ENCODE data around the gene TBC1D2B. TPM values are rescaled to one million over a fixed set of nuclear protein-coding genes. Genes with fewer than 3 reads are reported as not detected.

TBC1D2B gene
- total and polyA plus RNA-seq, 2 of the 4 experiments (the other 2 are of a cell fraction), result 17.7 to 28.3 TPM

GRCh38 chr15:78082106-78082742, 4.7 kb upstream of the TBC1D2B start:
- Histone ChIP-seq H3K79me1 (ENCODE audit: low read depth in 1 of 2, low read length in 2 of 2) (no peaks in the 10 kb centered on the region), H2BK20ac (ENCODE audit: low read depth, low read length) (peak overlapping the region; percentile 53), H4K8ac (ENCODE audit: low read depth in 2 of 2, low read length in 2 of 2) (peak overlapping the region in 1 of 2 experiments; percentile 53; a peak in 2 of 4 replicates), H3K23ac (ENCODE audit: low read depth, low read length) (no peak overlapping the region), H3K36me3 (ENCODE audit: control insufficient read depth, insufficient read depth, low read length) (no peaks in the 10 kb centered on the region), H2BK15ac (ENCODE audit: low read depth, low read length) (0 out of 3 replicates have a peak overlapping the region, but pooled peaks have one; percentile 67), H2AFZ (replicated peaks; ENCODE audit: low read length, poor library complexity) (no peak overlapping the region), H2BK5ac (ENCODE audit: low read depth, low read length, poor library complexity, severe bottlenecking) (peak overlapping the region; percentile 30), H2AK5ac (ENCODE audit: low read depth, low read length) (peak overlapping the region; percentile 24; the same call in 1 of the 2 replicates), H3K56ac (ENCODE audit: extremely low read depth, insufficient read depth, low read length) (no peak overlapping the region), H3K4me1 (ENCODE audit: control insufficient read depth, insufficient read depth, low read length) (peaks cover 27% of the 10 kb centered on the region), H3K4me2 (ENCODE audit: low read depth, low read length) (peak overlapping the region; percentile 48; the same call in 1 of the 2 replicates), H3K18ac (ENCODE audit: low read depth, low read length) (peak overlapping the region; percentile 5; the same call in 1 of the 2 replicates), H3K9me1 (ENCODE audit: insufficient read depth, low read length) (peaks cover 22% of the 10 kb centered on the region), H4K5ac (ENCODE audit: low read depth, low read length) (peak overlapping the region; percentile 28; the same call in 1 of the 2 replicates), H2BK120ac (ENCODE audit: low read depth, low read length) (peak overlapping the region; percentile 61), H4K91ac (ENCODE audit: insufficient read depth, low read depth, low read length) (peak overlapping the region; percentile 61), H3K4ac (ENCODE audit: low read depth, low read length) (peak overlapping the region; percentile 63), H3K4me3 (ENCODE audit: insufficient read depth, low read depth, low read length) (no peak overlapping the region), H3K27ac (ENCODE audit: insufficient read depth, low read length) (peak overlapping the region; percentile 67; the same call in 1 of the 2 replicates), H3K14ac (replicated peaks; ENCODE audit: low read depth, low read length) (peak overlapping the region; percentile 38), H3K9me3 (ENCODE audit: control insufficient read depth, insufficient read depth, low read length) (no peaks in the 10 kb centered on the region), H4K20me1 (ENCODE audit: insufficient read depth, low read length) (no peaks in the 10 kb centered on the region; the same call in 1 of the 2 replicates), H2AK9ac (replicated peaks; ENCODE audit: low read depth, low read length, poor library complexity) (peak overlapping the region; percentile 45), H3K9ac (ENCODE audit: low read depth, low read length) (no peak overlapping the region), H3K27me3 (ENCODE audit: control insufficient read depth, insufficient read depth, low read length) (no peaks in the 10 kb centered on the region)
- TF ChIP-seq FOS (IDR thresholded peaks at IDR 0.05; ENCODE audit: low read depth, low read length) (peak; percentile 44; the same call in 1 of the 2 replicates), SMC3 (IDR thresholded peaks at IDR 0.05; ENCODE audit: low read depth, low read length) (no peak), CHD1 (IDR thresholded peaks at IDR 0.05; ENCODE audit: low read depth, low read length) (no peak), RCOR1 (IDR thresholded peaks at IDR 0.05; ENCODE audit: insufficient replicate concordance, low read length) (no peak), POLR2A (IDR thresholded peaks at IDR 0.05; ENCODE audit: low read depth, low read length) (no peak), RAD21 (IDR thresholded peaks at IDR 0.05; ENCODE audit: low read length) (no peak), ELK1 (IDR thresholded peaks at IDR 0.05; ENCODE audit: borderline replicate concordance, low read depth, low read length) (no peak), CEBPB (IDR thresholded peaks at IDR 0.05; ENCODE audit: low read depth, low read length) (no peak), MXI1 (IDR thresholded peaks at IDR 0.05; ENCODE audit: borderline replicate concordance, low read depth, low read length) (peak; percentile 41; the same call in 1 of the 2 replicates), USF2 (IDR thresholded peaks at IDR 0.05; ENCODE audit: low read depth, low read length) (no peak), NFE2L2 (IDR thresholded peaks at IDR 0.05; ENCODE audit: low read depth, low read length) (no peak), CTCF (conservative IDR thresholded peaks at IDR 0.05; ENCODE audit: low read depth, low read length) (no peak)
- 60% methylated on average over 2 of the region's 5 CpGs; no CpG with 5 or more reads in 1 of the 2 experiments for WGBS, 2 experiments (ENCODE audit: extremely low coverage in 2 of 2, insufficient read length in 1 of 2)
- peak; percentile 47 for ATAC-seq (ENCODE audit: low read depth)
- DNase-seq, result peak; percentile 47
- dilution Hi-C loops (cut with HindIII; ENCODE audit: low sequenced_read_pairs, unreplicated experiment), result no loop called here
- in situ Hi-C loops (cut with MboI; ENCODE audit: low sequenced_read_pairs), result no loop called here
- no TSS peak for BruUV-seq (replicated peaks)
- ChIA-PET POLR2A (ENCODE audit: unreplicated experiment) (no interaction called here), CTCF (interaction anchor here (1.0 to 1.5 kb wide), 2 partner anchors 11 to 26 kb away, joined by 7 to 8 read pairs; partner anchors contain the start of gene SH2D7)
- intact Hi-C loops (cut with micrococcal nuclease), result no loop called here

Data from IMR-90 (cell line).